Muscle of back (tissue), 11 donors: ENCODE results near the gene CHODL. TPM values are rescaled to one million over a fixed set of nuclear protein-coding genes. Genes with fewer than 3 reads are reported as not detected.

ENCODE experiments used
- DNase-seq, 3 donors: peaks; one replicate each; pipeline versions ENCODE4 v3.0.0 to v3.0.0-alpha.2; 2013
- polyA plus RNA-seq, 10 donors: library from polyadenylated mRNA; unstranded; fragments of 120-200 nt; gene quantifications; one replicate each; pipeline ENCODE4 v1.2.1, GENCODE V29; 2013; ENCODE audit not compliant: insufficient read length in 10 of 10

CHODL gene
- polyA plus RNA-seq, 10 donors = 76.8 to 132 (median 111) TPM

DNA sequence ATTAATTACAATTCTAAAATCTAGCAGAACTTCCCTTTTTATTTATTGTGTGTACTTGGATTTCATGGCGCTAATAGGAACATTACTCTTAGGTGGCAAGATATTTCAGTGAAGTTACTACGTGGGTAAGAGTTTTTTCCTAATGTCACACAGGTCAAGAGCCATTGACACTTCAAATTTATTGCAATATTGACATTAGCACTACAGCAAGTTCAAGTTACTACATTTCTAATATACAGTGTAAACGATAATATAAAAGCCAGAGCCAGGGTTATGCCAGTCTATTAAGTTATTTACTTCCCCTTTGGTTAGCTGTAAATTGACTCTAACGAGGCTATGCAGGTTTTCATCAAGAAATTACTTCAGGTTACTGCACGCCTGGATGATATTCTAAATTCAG, 29.7 kb downstream of the CHODL start:
- DNase-seq = no peak

DNA sequence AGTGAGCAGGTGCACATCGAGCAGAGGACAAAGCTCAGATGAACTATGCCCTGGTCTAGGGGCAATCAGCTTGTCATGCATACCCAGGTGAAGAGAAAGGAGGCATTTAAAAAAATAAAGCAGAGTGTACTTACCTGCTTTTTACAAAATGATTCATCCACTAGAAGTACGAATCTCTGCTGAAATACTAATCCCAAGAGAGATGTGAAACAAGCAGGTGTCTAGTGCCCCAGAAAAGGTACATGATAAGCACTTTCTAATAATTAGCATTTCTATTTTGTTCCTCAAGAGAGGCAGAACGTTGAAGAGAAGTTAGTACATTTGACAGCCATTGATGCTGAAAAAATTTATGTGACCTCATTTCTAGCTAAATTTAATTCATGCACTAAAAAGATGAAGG, 31.1 kb downstream of the CHODL start:
- DNase-seq = no peak

DNA sequence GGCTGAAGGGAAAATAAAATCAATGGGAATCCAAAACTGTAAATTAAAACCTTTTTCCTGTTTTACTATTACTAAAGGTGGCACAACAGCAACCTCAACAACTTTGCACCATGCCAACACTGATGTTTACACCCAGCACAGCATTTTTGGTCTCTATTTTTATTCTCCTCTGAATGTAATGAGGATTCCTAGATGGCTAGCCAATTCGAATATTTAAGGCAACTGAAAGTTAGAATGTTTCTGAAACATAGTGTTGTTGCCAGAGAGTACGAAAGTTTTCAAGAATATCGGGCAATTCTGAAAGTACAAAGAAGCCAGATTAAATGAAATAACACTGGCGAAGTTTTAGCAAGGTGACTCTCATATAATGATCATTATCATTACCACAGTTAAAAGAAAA, 40.7 kb downstream of the CHODL start:
- no peak for DNase-seq

DNA sequence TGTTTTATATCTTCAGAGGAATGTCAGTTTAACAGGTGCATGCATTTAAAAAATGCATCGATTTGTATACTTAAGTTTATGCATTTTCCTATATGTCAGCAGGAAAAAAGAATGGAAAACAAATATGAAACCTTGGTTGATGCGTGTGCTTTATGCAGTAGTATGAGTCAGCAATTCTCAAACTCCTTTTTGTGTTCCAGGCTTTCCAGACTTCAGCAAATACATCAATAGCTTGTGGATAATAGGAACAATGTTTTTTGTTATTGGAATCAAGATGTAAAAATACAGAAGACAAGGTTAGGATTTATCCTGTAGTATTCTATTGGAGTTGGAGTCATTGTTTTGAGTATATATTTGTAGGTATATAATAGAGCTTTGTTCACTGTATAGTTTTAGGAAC, 45.2 kb downstream of the CHODL start:
- no peak for DNase-seq

DNA sequence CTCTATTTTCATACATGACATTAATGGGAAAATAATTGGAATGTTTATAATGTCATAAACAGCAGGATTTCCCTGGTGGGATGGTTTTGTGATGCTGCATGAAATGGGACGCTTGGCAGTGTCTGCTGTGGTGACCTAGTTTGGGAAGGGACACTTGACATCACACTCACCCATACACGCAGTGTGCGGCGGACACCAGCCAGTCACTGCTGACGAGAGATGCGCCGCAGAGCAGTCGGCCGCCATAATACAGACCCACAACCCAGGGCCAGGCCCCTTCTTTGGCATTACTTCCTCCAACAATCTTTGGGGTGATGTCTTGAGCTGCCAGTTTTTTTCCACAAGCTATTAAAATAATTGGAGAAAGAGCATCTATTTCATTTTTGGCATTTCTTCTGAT, 49.5 kb downstream of the CHODL start:
- no peak for DNase-seq

- DNase-seq = no peak
These were observed 53.6 kb downstream of the CHODL start for GRCh38 chr21:18298228-18298627.

Other genes with a start within 250 kb of the CHODL start
- gene TMPRSS15, start 159.0 kb downstream of the CHODL start, polyA plus RNA-seq = 1 to 10 TPM in 1 of 10 donors, under 1 TPM in 9; 0.54 to 1.6 (median 0.69) TPM